OCI-LY7 (cell line): ENCODE data around the gene COP1.

Experiments used
- CTCF ChIP-seq: fragments of 200-600 bp; sonication (generic); conservative IDR thresholded peaks from 2 replicates; pipeline ENCODE4 v1.5.1; 2014; ENCODE audit warnings: mild to moderate bottlenecking, antibody characterized with exemption, low read length, moderate library complexity, mixed read lengths
- EZH2phosphoT487 ChIP-seq: fragments of 200-600 bp; sonication (generic); IDR thresholded peaks from 2 replicates; pipeline ENCODE4 v1.6.1; 2018; ENCODE audit warnings: low read depth, borderline replicate concordance, mild to moderate bottlenecking, mixed run types, antibody characterized with exemption, low read length, moderate library complexity, mixed read lengths

GRCh38 chr1:176043537-176043936 is 163.5 kb downstream of the COP1 start:
- TF ChIP-seq CTCF (no peak), EZH2phosphoT487 (no peak)
